NCI-H345 treated with DMSO at 0.1 percent for 48 hours (cell line): ENCODE results near the gene MAPK8IP2.
"Not testable (repeated sequence)": the region's sequence is repeated elsewhere in the genome, so short reads cannot be mapped to it uniquely, and the experiment has no call there.

Experiments
- DNase-seq: peaks from one replicate; lab custom pipeline; 2025; ENCODE audit not compliant: unreplicated experiment; lab: John Stamatoyannopoulos, UW

MAPK8IP2 gene

DNA sequence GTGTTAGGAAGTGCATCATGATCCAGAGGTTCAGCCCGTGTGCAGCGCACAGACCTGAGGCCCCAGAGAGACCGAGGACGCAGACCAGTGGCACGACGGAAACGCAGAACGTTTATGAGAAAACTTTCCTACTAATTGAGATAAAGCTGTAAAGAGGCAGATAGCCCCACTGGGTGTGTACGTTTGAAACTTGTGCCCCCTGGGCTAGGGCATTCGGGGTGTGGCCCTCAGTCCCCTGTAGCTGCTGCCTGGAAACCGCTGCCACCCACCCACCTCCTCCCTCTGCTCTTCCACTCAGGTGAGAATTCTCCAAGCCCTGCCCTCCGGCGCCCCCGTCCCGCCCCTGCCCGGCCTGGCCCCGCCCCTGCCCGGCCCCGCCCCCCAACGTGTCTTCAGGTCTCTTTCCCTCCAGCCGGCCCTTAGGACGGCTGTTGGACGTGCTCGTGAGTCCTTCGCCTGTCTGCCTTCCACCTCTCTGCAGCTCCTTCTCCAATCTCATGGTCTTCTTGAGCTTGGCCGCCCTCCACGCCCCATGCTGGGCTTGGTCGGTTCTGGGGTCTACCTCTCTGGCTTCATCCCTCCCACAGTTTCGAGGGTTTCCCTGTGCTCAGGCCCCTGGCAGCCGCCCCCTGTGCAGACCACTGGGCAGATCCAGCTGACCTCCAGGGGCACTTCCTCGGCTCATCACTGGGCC is 12.1 kb downstream of the MAPK8IP2 start:
- DNase-seq, result no peak

DNA sequence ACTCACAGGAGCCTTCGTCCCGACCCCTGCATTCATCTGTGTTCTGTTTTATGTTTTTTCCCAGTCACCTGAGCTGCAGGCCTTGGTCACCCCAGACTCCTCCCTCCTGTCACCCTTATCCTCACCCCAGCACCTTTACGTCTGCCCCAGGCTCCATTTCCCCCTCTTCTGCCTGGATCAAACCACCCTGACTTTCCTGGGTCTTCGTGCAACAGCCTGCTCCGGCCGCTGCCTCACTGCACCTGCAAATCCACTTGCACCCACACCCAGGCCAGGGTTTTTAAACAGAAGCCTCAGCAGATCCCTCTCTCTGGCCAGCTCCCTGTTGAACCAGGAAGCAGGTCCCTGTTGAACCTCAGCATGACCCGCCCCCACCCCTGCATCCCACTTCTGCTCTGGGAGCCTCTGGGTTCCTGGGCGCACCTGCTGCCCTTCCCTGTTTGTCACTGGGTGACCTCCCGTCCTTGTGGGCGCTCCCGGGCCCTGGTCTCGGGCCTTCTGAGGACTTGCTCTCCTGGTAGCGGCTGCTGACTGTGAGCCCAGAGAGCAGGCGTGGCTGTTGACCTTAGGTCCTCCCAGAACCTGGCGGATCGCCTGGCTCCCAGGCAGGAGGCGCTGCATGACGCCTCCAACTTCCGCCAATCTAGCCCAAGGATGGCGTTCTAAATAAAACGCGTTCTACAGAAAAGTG is 12.8 kb downstream of the MAPK8IP2 start:
- no peak for DNase-seq

DNA sequence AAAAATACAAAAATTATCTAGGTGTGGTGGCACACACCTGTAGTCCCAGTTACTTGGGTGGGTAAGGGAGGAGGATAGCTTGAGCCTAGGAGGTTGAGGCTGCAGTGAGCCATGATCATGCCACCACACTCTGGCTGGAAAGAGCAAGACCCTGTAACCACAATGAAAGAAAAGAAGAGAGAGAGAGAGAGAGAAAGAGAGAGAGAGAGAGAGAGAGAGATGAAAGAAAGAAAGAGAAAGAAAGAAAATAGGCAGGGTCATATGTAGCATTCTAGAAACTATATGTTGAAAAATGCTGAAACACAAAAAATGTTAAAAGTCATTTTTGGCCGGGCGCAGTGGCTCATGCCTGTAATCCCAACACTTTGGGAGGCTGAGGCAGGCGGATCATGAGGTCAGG is 13.7 kb downstream of the MAPK8IP2 start:
- DNase-seq, result not testable (repeated sequence)

DNA sequence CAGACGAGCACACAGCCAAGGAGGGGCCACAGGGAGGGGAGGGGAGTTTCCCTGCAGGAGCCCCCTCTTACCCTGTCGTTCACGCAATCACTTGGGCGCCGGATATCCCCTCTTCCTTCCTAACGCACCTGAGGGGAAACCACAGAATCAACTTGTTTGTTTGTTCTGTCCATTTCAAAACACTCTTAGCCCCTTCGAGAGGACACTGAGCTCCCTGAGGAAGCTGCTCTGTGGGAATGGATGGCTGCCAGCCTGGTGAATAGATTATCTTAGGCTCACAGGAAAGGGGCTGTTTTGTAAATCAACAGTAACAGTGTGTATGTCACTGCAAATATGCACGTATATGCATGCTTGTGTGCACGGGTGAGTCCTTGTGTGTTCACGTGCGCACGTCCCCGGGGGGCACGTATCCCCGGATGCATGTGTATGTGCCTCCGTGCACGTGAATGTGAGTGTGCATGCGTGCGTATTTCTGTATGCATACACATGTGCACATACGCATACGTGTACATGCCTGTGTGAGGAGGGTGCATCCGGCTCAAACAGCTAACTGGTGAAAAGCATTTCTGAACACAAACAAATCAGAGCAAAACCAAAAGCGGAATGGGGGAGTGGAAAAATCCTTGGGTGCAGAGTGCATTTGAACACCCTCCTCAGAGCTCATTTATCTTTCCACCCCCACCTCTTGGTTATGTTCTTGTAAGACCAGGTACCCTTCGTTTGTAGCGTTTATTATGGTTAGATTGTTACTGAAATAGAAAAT is 20.2 kb downstream of the MAPK8IP2 start:
- DNase-seq, result no peak

DNA sequence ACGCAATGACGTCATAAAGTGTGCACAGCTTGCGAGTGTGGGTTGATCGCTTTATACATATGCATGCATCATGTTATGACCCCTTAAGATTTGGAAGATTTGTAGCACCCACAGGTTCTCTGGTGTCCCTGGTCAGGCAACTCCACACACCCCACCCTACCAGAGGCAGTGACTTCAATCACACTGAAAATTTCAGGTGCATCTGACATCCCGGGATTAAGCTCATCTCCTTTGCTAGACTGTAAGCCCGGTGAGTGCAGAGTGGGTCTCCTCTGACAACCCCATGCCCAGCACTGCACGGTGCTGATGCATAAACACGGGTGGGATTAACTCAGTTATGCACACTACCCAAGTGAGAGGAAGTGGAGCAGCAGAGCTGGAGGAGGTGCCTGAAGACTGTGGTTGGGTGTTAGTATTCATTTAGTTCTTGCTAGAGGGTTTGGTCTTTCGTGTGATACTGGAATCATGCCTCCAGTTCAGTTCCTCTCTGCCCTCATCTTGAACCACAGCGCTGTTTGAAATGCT is 20.8 kb downstream of the MAPK8IP2 start:
- DNase-seq, result no peak

DNA sequence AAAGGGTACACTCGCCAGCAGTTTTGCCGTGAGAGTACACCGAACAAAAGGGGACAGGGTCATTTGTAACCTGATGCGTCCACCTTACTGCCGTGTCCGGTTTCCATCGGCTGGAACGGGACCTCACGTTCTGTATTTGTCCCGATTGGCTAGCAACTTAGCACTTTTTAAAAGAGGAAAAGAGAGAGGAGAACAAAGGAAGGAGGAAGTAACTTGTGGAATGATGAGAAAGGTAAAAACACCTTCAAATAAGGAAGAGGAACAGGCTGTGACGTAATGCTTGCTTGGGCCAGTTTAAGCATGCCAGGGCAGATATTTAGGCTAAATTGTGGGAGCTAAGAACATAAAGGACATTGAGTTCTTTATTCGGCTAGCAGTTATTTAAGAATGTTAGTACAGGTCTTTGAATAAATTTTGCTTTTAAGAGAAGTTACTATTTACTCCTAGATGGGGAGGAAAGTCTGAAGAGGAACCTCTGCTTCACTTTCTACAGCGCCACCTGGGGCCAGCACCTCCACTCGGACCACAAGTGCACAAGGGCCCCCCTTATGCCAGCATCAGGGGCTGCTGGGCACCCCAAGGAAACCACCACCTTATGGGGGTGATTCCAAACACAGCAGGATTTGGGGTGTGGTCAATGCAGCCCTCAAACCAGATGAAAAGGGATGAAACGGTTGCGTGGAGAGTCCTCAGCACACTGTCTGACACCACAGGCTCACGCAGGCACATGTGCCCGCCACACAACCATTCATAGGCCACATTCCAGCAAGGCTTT is 21.5 kb downstream of the MAPK8IP2 start:
- no peak for DNase-seq

DNA sequence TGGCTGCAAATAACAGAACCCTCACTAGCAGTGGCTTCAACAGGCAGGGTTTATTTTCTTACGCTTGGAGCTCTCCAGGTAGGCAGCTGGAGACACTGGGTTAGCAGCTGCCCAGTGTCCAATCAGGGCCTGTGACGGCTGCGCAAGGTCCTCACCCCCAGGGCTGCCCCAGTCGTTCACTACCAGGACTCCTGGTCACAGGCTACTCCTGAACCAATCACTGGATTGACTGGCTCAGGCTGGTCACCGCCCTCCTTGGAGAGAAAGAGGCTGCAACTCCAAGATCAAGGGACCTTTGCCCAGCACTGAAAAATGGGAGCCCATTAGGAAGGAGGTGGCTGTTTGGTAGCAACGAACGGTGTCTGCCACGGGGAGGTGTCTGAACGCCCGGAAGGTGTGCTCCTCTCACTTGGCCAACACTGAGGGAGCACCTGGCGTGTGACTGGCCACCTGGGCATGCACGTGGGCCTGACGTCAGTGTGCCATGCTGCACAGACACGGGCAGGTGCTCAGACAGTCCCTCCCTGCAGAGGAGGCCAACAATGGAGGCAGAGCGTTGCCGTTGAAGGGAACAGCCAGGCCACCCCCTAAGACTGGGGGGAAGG is 22.2 kb downstream of the MAPK8IP2 start:
- DNase-seq, result peak; percentile 60

DNA sequence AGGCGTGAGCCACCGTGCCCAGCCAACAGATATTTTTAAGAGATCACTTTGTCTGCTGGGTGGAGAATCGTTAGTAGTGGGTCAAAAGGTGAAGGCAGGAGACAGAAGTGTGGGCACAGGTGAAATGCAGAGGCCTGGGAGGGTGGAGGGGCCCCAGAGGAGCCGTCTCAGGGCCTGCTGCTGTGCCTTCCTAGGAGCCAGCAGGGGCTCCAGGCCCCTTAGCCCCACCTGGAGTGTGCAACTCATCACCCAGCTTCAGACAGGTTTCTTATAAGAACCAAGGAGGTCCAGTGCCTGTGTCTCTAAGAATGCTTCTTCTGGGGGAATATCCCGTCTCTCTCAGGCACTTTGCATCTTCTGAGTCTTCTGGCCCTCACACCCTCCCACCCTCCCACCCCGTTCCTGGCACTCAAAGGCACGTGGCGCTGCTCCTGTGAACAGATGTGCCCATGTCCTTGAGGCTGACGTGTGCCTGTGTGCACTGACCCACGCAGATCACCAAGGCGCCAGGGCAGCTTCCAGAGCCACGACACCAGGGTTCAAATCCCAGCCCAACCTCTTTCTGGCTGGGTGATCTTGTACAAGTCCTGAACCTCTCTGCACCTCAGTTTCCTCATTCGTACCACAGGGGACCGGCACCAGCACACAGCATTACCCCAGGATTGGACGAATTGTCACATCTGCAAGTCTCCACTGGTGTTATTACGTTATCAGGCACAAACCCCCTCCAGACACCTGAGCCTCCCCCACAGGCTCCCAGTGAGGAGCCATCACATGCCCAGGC is 23.9 kb downstream of the MAPK8IP2 start:
- DNase-seq, result no peak

DNA sequence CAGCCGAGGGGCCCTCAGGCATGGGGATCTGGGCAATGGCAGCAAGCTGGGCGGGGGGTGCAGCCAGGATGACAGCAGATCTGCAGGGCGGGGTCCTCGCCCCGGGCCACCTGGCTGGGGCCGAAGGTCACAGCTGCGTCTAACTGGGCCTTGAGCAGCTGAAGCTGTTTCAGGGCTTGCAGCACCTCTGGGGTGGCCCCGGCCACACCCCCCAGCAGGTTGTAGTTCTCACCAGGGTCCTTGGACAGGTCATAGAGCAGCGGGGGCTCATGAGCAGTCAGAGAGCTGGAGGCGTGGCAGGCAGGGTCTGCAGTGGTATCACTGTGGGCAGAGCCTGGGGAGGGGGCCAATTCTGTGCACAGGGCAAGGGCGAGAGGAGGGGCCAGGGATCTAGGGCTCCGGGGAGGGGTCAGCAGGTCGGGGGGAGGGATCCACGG is 24.6 kb downstream of the MAPK8IP2 start:
- no peak for DNase-seq

DNA sequence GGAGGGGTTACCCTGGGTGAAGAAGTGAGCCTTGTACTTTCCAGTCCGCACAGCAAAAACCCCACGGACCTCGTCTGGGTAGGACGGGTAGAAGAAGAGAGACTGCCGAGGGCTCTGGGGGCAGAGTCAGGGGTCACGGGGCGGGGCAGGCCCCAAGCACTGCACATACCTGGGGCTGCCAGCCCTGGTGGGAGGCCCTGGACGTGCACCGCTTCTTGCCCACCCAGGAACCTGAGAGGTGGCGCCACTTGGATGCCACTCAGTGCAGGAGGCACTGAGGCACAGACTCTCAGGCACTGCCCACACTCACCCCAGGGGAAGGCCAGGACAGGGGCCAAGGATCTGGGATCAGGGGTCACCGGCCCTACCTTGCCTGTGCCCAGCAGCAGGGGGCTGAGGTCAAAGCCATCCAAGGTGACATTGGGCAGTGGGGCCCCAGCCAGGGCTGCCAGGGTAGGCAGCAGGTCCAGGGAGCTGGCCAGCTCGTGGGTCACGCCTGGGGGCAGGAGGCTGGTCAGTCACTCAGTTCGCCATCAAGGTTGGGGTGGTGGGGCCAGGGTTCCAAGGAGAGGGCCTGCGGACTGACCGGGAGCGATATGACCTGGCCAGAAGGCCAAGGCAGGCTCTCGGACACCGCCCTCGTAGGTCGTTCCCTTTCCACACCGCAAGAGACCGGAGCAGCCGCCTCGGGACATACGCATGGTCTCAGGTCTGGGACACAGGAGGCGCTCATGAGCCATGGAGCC is 25.1 kb downstream of the MAPK8IP2 start:
- DNase-seq, result peak; percentile 19

DNA sequence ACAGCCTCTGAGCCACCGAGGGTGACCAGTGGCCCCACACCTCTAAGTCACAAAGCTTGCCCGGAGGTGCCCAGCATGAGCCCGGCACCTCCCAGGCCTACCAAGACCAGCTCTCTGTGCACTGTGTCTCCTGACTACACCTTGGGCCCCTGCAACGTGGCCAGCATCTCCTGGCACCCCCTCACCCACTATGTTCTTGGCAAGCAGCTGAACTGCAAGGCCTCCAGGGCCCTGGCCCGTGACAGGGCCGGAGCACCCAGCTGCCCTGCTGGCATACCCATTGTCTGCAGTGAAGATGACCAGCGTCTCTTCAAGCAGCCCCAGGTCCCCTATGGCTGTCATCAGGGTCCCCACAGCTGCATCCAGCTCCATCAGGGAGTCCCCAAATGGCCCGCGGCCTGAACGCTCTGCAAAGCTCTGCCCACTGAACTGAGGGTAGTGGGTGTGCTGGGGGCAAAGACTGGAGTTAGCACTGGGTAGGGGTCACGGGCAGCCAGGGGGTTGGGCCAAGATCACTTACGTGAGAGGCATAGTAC is 25.8 kb downstream of the MAPK8IP2 start:
- no peak for DNase-seq

DNA sequence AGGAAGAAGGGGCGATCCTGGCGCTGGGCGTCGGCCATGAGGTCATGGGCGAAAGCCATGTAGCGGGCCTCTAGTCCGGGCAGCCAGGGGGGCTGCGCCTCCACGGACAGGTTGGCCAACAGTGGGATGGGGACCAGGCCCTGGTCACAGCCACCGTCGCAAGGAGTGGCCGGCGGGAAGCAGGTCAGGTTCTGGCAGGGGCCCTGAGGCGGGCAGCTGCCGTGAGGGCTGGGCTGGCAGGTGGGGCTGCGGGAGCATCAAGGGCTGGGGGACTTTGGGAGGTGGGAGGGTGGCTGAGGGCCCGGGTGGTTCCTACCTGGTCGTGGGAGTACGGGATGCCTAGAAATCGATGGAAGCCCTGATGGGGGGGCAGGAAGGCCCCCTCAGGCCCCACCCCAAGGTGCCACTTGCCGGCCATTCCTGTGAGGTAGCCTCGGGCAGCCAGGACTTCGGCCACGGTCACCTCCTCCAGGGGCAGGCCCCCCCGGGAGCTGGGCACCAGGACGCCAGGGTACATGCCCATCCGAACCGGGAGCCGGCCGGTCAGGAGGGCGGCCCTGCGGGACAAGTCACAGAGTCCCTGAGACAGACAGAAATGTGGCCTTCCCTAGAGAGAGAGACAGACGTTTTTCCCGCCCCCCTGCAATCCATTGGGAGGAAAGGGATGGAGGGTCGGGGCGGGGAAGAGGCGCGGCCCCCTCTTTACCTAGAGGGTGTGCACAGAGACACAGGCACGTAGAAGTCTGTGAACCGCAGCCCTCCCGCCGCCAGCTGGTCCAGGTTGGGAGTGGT is 26.5 kb downstream of the MAPK8IP2 start:
- no peak for DNase-seq

DNA sequence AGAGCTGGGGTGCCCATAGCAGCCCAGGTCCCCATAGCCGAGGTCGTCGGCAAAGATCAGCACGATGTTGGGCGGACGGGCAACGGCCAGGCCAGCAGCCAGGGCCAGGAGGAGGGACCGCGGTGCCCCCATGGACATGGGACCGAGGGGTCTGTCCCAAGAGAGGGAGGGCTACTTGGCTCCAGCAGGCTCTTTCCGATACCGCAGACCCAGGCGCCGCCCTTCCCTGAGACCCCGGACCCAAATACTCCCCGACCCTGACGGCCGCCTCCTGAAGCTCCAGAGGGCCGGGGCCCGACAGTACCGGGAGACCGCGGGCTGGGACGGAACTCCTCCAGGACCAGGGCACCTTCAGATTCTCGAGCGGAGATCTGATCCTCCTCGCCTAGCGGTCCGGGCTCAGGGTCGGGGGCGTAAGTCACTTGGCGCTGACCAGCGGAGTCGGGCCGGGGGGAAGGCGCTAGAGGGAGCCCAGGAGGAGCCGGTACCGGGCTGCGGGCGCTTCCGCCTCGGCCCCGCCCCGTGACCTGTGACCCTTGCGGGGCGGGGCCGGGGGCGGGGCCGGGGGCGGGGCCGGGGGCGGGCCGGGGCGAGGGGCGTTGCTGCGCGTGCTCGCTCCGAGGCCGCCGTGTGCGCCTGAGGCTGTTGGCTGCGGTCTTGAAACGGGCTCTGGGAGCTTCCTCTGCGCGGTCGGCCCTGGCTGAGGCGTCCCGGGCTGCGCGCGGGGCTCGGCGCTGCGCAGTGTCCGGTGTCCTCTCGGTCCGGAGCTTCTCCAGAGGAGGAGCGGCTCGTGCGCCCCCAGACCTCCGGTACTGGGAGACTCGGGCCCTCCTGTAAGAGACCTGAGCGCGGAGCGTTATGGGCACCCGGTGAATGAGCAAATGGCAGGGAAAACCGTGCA is 27.3 kb downstream of the MAPK8IP2 start, which contains the start of gene ARSA:
Gene ARSA, minus strand, starts transcription at position 511 of the 901 bp plus-strand sequence. Its CDS starts 373 bp downstream, at position 138.
- DNase-seq, result no peak

DNA sequence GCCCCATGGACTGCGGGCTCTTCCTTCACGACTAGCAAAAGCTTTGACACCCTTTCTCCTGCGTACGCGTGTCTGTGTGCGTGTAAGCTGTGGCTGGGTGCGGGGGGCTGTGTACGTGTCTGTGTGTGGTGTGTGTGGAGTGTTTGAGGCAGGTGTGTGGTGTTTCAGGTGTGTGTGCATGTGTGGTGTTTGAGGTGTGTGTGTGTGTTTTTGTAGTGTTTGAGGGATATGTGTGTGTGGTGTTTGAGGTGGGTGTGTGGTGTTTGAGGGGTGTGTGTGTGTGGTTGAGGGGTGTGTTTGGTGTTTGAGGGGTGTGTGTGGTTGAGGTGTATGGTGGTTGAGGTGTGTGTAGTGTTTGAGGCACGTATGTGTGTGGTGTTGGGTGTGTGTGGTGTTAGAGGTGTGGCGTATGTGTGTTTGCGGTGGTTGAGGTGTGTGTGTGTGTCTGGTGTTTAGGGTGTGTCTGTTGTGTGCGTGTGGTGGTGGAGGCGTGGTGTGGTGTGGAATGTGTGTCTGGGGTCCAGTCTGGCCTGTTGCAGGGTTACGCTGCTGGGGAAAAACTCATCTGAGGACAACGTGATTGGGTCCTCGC is 28.0 kb downstream of the MAPK8IP2 start:
- DNase-seq, result no peak

DNA sequence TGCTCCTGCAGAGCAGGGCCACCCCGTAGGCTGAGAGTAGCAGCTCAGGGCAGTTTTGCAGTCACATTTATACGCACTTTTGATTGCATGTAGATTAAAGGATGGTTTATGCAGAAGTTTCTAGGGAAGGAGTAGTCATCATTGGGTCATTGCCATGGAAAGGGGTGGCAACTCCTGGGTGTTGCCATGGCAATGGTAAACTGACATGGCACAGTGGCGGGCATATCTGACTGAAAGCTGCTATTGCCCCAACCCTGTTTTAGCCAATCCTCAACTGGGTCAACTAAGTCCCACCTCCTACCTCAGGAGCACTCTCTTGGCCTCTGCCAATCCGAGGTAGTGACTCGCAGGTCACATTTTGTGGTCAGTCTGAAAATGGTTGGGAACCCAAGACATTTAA is 29.8 kb downstream of the MAPK8IP2 start:
- no peak for DNase-seq

DNA sequence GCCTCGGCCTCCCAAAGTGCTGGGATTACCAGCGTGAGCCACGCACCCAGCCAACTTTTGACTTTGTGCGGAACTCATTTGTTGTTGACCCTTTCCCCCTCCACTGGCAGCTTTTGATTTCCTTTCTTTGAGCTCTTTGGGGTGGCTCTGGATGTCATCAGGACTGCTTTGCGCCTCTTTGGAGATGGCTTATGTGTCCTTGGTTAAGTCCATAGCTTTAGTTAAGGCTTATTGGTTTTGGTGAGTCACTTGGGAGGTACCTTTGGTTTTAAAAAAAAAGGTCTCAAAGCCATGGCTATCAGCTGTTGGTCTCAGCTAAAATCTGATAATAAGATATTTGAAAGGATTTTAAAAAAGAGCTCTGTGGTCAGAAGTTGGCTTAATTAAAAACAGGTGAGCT is 32.5 kb downstream of the MAPK8IP2 start:
- no peak for DNase-seq
